HG02870 (cell line): ENCODE measurements around the gene TCF4.

Source experiments
- ATAC-seq: cut with Tn5 transposase; IDR thresholded peaks from one replicate; pipeline ENCODE4 v1.9.1; 2021; ENCODE audit warnings: mild to moderate bottlenecking, moderate library complexity; ENCODE audit not compliant: unreplicated experiment

The TCF4 gene

DNA sequence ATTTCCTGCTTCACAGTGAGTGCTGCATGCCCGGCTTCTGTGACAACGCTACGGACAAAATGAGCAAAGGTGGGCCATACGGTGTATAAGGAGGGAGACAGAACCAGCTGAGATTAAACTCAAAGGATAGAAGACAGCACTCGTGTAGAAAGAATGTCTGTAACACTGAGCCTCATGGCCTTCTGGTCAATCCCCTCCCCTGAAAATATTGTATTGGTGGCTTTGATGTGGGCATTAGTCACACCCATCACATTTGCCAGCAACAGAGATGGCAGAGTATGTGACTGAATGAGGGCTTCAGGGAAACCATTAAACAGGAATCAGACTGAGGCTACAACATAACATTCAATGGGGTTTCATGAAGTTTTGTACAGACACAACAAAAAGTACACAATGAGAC is 341.0 kb downstream of the TCF4 start:
- ATAC-seq: no peak

GRCh38 chr18:55246278-55246677 is 341.7 kb downstream of the TCF4 start:
- ATAC-seq: peak; percentile 26

DNA sequence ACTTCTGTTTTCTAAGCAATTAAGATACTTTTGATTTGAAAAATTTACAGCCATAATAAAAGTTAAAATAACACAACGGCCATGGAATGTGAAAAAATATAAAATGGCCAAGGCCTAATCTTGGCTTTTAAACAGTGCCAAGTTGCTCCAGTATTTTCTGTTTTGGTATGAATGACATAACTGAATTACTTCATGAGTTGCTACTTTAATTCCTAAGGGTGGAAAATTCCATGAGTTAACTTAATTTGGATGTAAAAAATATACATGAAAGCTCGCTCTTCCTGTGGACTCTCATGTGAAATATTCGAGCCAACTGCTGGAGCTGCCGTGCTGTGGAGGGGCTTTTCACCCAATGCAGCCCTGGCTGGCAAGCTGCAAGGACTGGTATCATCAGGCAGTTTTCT is 342.8 kb downstream of the TCF4 start:
- ATAC-seq: no peak

- no peak for ATAC-seq
These were observed 343.4 kb downstream of the TCF4 start for GRCh38 chr18:55244546-55244945.

DNA sequence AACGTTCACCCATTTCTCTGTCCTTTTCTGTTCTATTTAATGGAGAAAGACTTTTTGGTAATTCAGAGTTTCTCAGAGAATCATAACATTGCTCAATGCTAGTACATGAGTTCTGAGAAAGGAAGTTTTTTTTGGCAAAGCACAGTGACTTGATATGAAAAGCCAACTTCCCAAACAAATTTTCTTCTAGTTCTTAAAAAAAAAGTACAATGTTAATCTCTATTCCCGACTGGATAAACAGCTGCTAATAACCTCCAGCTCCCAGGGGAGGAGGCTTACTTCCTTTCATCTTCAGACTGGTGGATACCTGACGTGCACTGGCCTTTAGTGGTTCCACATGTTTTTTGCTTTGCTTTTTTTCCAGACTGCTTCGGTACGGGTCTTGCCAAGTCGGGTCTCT is 344.1 kb downstream of the TCF4 start:
- no peak for ATAC-seq

- ATAC-seq: no peak
These were observed 344.7 kb downstream of the TCF4 start for GRCh38 chr18:55243255-55243654.

GRCh38 chr18:55240978-55241377 is 347.0 kb downstream of the TCF4 start:
- ATAC-seq: peak; percentile 63

DNA sequence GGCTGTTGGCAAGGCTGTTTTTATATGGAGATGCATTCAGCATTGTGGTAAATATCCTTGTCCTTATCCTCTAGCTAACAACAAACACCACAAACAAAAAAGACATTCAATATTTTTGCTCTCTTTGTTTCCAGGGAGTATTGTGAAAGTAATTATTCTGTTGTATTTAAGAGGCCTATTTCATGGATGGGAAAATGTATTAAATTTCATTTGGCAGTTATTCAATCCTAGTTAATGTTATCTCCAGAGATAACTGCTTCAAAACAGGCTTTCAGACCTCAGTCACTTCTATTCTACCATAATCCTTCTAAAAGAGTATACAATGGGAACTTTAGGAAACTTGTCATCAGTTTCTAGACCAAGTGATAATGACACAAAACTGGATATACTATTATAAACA is 348.3 kb downstream of the TCF4 start:
- no peak for ATAC-seq

- ATAC-seq: no peak
These were observed 350.3 kb downstream of the TCF4 start for GRCh38 chr18:55237660-55238059.

GRCh38 chr18:55236150-55236931 is 351.7 kb downstream of the TCF4 start:
- peak; percentile 50 for ATAC-seq

DNA sequence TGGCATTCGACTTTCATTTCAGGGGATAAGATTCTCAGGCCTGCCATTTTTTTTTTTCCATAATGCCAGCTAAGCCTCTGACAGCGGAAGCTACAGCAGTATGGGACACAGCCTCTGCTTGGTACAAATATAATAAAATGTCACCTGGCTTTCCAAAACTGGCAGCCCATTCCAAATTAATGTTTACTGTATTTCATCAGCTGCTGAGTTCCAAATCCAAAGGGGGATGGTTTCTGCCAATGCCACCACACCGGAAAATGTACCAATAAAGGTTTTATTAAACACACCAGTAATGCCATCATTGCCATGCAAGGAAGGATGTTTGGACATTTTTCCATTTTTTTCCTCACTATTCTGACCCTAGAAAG is 352.9 kb downstream of the TCF4 start:
- no peak for ATAC-seq

DNA sequence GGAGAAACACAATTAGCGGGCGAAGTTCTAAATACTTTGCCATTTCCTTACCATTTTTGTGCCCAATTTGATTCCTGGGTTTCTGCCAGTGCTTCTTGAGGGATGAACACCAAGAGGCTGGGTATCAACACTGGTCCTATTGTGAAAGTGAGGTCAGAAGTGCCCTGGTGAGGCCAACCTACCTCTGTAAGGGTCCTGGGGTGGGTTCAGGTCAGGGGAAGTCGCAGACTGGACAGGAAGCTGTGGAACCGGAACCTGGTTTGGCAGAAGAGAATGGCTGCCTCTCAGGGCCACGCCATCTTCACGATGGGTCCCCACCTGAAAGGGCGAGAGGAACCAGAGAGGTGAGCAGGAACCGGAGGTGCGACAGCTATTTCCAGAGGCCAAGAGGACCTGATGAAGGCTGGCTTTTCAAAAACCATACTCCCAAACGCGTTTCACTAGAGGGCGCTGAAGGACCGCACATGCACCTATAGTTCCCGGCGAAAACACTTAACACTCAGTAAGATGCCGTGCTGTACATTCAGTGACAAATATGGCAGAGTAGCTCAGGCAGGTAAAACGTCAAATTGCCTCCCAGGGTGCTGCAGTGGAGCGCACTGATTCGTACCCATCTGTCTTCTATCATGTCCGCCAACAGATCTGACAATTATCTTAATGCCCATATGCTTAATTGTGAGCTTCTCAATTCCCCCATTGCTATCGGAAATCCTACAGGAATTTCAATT is 353.5 kb downstream of the TCF4 start:
- ATAC-seq: peak; percentile 54

GRCh38 chr18:55233857-55234256 is 354.1 kb downstream of the TCF4 start:
- ATAC-seq: no peak

GRCh38 chr18:55232506-55232905 is 355.5 kb downstream of the TCF4 start:
- no peak for ATAC-seq

DNA sequence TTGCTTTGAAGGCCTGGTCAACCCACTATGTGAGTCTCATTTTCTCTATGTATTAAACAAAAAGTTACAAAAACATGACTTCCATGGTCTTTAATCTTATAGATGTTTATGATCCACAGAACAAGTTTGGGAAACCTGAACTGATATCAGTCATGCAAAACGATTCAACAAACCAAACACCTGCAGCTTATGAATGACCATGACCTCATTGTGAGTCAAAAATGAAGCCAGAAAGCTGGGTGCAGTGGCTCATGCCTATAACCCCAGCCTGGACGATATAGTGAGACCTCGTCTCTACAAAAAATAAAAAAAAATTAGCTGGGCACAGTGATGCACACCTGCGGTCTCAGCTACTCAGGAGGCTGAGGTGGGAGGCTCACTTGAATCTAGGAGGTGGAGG is 358.3 kb downstream of the TCF4 start:
- ATAC-seq: no peak

DNA sequence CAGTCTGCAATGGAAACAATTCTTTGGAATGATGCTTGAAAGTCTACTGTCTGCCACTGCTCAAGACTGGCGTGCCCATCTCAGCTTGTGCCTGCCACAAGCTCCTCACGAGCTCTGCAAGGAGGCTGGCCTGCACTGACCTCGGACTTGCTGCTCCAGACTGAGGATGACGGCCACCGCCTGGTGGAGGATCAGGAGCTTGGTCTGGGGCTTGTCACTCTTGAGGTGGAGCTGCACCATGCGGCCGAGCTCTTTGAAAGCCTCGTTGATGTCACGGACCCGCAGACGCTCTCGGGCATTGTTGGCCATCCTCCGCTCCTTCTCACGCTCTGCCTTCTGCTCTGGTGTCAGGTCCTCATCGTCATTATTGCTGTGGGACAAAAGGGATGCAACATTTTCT is 359.3 kb downstream of the TCF4 start:
- no peak for ATAC-seq

DNA sequence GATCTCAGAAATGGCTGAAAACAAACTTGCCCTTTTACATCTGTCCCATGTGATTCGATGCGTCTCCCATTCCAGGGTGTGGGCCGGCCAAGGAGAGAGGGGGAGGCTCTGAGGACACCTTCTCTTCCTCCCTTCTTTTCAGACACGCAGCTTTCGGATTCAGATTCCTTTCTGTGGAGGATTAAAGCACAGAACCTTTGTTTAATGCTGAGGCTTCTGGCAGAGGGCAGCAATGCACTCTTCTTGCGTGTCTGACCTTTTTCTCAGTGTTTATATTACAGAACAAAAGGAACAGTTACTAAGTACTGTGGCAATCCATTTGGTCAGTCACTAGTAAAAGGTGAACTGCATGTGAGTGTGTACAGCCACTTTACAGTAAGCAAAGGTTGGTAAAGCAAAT is 359.8 kb downstream of the TCF4 start:
- no peak for ATAC-seq

DNA sequence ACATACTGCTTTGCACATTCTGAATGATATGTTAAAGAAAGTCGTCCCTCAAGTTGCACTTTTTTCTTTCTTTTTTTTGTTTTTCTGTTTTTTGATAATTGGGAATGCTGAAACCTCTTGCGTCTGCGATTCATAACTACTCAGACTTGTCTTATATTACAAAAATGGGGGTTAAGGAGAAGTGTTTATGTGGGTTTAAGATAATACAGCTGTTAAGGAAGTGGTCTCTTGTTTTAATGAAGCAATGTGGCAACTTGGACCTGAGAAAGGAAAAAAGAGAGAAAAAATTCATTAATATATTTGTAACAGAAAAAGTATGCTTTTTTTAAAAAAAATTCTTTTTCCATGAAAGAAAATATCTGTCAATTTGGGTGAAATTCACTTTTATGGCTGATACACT is 360.2 kb downstream of the TCF4 start:
- no peak for ATAC-seq

GRCh38 chr18:55226044-55226443 is 361.9 kb downstream of the TCF4 start:
- ATAC-seq: no peak

DNA sequence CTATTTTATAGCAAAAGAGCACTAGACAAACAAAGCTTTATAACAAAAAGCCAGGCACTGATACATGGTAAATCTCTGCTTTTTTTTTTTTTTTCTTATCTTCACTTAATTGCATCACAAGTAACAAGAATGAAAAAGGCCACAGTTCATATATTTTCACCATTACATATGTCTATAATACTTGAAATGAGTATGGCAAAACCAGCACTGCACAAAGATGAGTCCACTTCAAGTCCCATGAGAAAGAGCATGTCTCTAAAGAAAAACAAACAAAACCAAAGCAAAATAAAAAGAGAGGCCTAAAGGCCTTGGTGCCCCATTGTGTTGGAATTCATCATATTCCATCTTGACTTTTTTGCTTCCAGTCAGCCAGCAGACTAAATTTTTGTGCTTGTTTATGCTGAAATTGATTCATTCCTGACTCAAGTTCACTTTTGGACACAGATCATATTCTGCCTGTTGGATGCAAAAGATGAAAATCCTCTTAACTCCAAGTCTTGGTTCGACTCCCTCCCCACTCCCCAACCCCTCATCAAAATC is 363.8 kb downstream of the TCF4 start:
- no peak for ATAC-seq

DNA sequence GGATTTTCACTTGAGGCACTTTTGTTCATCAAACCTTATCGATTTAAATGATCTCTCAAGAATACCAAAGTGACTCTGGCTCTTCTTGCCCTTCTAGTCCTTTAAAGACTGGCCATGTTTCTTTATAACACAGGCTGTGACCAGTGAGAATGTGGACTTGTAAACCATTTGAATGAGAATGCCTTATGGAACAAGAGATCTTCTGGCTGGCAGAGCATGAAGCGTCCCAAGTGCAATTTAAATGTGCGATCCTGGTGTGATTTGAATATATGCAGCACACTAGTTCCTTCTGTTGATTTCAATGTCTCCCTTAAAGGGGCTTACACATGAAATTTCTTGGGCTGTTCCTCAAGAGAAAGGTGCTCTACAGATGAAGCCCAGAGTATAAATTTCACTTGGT is 366.4 kb downstream of the TCF4 start:
- no peak for ATAC-seq

GRCh38 chr18:55220523-55220922 is 367.5 kb downstream of the TCF4 start:
- peak; percentile 65 for ATAC-seq
